Kidney (tissue), 14 donors: ENCODE results near the gene ANXA11. TPM values are rescaled to one million over a fixed set of nuclear protein-coding genes. Genes with fewer than 3 reads are reported as not detected.

ENCODE experiments used
- DNase-seq, 5 donors: peaks; one replicate each; pipeline ENCODE4 v3.0.0-alpha.2; 2013 to 2020
- FAIRE-seq: peaks from 2 replicates; lab custom pipeline; 2012; peaks lifted over from hg19 to GRCh38; lab: Jason Lieb, UNC
- H3K27ac ChIP-seq, 2 donors: one replicate each; pipeline ENCODE4 v1.7.0; 2013; ENCODE audit warnings: low read depth in 2 of 2, low read length in 2 of 2, inconsistent platforms in 1 of 2
- H3K27me3 ChIP-seq: one replicate; pipeline ENCODE4 v1.7.1; 2013; ENCODE audit warnings: low read length, inconsistent platforms; ENCODE audit not compliant: control insufficient read depth, insufficient read depth
- H3K36me3 ChIP-seq, 3 donors: one replicate each; pipeline versions ENCODE4 v1.7.0 to v1.7.1; 2013; ENCODE audit warnings: low read length in 3 of 3, control low read depth in 1 of 3, inconsistent platforms in 1 of 3; ENCODE audit not compliant: insufficient read depth in 3 of 3, control insufficient read depth in 2 of 3
- H3K4me1 ChIP-seq, 3 donors: one replicate each; pipeline versions ENCODE4 v1.7.0 to v1.7.1; 2013; ENCODE audit warnings: low read length in 3 of 3, inconsistent platforms in 1 of 3, low read depth in 1 of 3; ENCODE audit not compliant: control insufficient read depth in 2 of 3, insufficient read depth in 2 of 3
- H3K4me3 ChIP-seq, 3 donors: one replicate each; pipeline versions ENCODE4 v1.7.0 to v1.8.1; 2013; ENCODE audit warnings: low read length in 3 of 3, control low read depth in 1 of 3, inconsistent platforms in 1 of 3
- H3K9ac ChIP-seq, 3 donors: one replicate each; pipeline versions ENCODE4 v1.7.0 to v1.7.1; 2013; ENCODE audit warnings: low read length in 3 of 3, control low read depth in 1 of 3, inconsistent platforms in 1 of 3
- H3K9me3 ChIP-seq, 3 donors: one replicate each; pipeline versions ENCODE4 v1.7.0 to v1.7.1; 2013; ENCODE audit warnings: low read length in 3 of 3, control low read depth in 1 of 3, inconsistent platforms in 1 of 3; ENCODE audit not compliant: control insufficient read depth in 2 of 3, insufficient read depth in 1 of 3
- CTCF ChIP-seq: IDR thresholded peaks from 3 replicates; pipeline ENCODE4 v1.5.1; 2012; ENCODE audit warnings: mild to moderate bottlenecking, moderate library complexity, borderline replicate concordance; ENCODE audit not compliant: insufficient read depth; ENCODE audit errors: extremely low read depth
- intact Hi-C: fragments of 100-400 bp; cut with DNase I; formaldehyde crosslinking; loops from one replicate; pipeline ENCODE4 v1.11.1; 2022
- polyA plus RNA-seq: library from polyadenylated mRNA; stranded (reverse); fragments of 350-450 nt; fragmentation: Illumina TruSeq; extraction: RNeasy Lipid Tissue Mini Kit (QIAGEN cat#74804); gene quantifications from one replicate; pipeline ENCODE4 v1.2.3, GENCODE V29; 2014; ENCODE audit warnings: low read depth, low replicate concordance; ENCODE audit not compliant: insufficient read depth
- total RNA-seq: library from RNA; stranded (reverse); fragmentation: NEBNext Ultra II Directional; extraction: Animal tissue kit (Norgen Biotek cat#: 25700); gene quantifications from one replicate; pipeline ENCODE4 v1.2.1, GENCODE V29; 2021
- donor health status: control.
- donor health status: control.
- donor health status: control.
- donor health status: control.
- donor health status: control.
- donor health status: DM: yes; HTN: yes; CAD: no.
- donor health status: Normal renal cell carcinoma (clear cell type).

ANXA11 gene
- total and polyA plus RNA-seq, 2 donors from 2014 or later, result 435 to 543 TPM

DNA sequence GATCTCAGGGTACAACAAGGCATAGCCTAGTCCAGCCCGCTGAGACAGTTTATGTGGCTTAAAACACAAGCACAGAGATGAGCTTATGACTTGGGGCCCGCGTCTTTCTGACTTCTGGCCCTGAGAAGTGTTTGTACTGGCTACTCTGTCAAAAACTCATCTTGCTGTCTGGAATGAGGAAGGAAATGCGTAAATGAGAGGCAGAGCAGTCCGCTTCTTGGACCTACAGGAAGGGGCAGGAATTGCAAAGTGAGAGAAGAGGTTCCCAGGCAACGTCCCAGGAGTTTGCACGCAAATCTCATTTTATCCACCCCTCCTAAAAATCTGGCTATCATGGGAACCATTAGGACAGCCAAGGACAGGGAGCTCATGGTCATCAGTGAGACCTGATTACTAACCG, 5.5 kb downstream of the ANXA11 start:
- Histone ChIP-seq H3K27ac (peak overlapping the region; percentile 86 to 98), H3K4me1 (peaks cover 0 to 75% (median 59%) of the 10 kb centered on the region in 3 donors), H3K9me3 (no peaks in the 10 kb centered on the region), H3K4me3 (peak overlapping the region in 2 of 3 donors; percentile 10 to 23), H3K9ac (peak overlapping the region in 2 of 3 donors; percentile 42 to 97), H3K36me3 (no peaks in the 10 kb centered on the region), H3K27me3 (no peaks in the 10 kb centered on the region)
- intact Hi-C loops, result loop anchor here (10.0 kb wide), 1 partner anchor 45 kb away; no protein-coding TSS in a partner anchor
- DNase-seq (peak in 2 of 5 donors; percentile 36 to 58), FAIRE-seq (no peak)
- TF ChIP-seq CTCF, result no peak

DNA sequence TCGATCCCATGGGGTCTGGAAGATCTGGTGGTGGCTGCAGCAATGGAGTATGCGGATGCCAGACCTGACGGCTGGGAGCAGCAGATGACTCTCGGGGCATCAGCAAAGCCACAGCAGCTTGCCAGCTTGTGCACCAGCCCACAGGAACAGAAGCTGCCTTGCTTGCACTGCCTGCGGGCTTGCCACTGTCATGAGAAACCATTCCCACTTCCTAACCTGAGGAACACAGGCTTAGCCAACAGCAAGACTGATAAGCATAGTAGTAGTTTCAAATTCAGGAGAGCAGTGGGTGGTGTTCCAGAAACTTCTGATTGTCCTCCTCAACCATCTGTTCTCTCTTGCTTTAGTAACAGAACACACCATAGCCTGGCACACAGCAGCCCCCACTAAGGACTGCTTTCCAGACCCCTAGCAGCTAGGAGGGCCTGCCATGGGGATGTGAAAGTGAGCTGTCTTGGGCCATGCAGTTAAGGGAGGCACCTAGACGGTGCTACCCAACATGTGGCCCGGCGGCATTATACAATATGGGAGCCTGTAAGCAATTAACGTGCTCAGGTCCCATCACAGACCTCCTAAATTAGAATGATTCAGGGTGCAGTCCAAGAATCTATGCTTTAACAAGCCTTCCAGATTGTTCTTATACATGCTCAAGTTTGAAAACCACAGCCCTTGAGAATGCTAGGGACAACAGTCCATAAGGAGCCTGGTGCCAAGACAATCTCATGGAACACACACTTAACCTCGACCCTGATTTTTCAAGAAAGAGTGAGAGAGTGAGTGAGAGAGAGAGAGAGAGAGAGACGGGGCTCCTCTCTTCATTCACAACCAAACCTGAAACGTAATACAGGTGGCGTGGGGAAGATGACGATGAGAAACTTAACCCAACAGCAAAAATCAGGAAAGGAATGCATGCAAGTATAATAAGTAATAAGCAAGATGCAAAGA, 7.1 kb downstream of the ANXA11 start:
- Histone ChIP-seq H3K9ac (peak overlapping the region in 1 of 3 donors; percentile 17), H3K27ac (peak overlapping the region; percentile 83 to 94), H3K4me1 (peaks cover 0 to 77% (median 49%) of the 10 kb centered on the region in 3 donors), H3K9me3 (no peaks in the 10 kb centered on the region), H3K27me3 (no peaks in the 10 kb centered on the region), H3K4me3 (no peak overlapping the region), H3K36me3 (no peaks in the 10 kb centered on the region)
- no peak for TF ChIP-seq CTCF
- FAIRE-seq (no peak), DNase-seq (no peak)
- intact Hi-C loops, result no loop called here

DNA sequence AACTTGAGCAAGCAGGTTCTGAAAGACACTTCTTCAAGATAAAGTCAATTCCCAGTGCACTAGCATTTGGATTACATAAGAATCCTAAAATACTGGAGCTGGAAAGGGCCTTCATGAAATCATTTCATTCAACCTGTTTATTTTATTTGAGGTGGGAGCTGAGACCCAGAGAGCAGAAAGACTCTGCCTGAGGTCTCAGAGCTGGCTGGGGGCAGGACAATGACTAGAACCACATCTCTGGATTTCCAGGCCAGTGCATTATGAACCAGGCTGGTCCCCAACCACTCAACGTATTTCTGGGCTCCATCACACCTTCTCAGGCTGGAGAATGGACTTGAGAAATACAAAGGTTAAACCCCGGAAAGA, 8.4 kb downstream of the ANXA11 start:
- peak overlapping the region in 2 of 3 donors; percentile 16 to 55 for H3K9ac ChIP-seq
- no peaks in the 10 kb centered on the region for H3K36me3 ChIP-seq
- peaks cover 0 to 74% (median 51%) of the 10 kb centered on the region in 3 donors for H3K4me1 ChIP-seq
- H3K27ac ChIP-seq, result peak overlapping the region; percentile 83 to 94
- H3K4me3 ChIP-seq, result peak overlapping the region in 1 of 3 donors; percentile 24
- FAIRE-seq (no peak), DNase-seq (no peak)
- no peaks in the 10 kb centered on the region for H3K9me3 ChIP-seq
- intact Hi-C loops, result no loop called here
- no peak for TF ChIP-seq CTCF
- H3K27me3 ChIP-seq, result no peaks in the 10 kb centered on the region
